Activated CD8-positive, alpha-beta T cell treated with anti-CD3 and anti-CD28 coated beads, Interleukin-2, amount 10 ng/mL, durations not matched to agents 7 days and 5 days (primary cell): ENCODE measurements around the gene HECTD1. TPM values are rescaled to one million over a fixed set of nuclear protein-coding genes. Genes with fewer than 3 reads are reported as not detected.
A peak's percentile ranks its signal among the peaks of the same experiment; 100 is the strongest.
"Not testable (repeated sequence)": the region's sequence is repeated elsewhere in the genome, so short reads cannot be mapped to it uniquely, and the experiment has no call there.

ENCODE experiments used
- ATAC-seq: fragments of 150-1000 bp; cut with Tn5 transposase; one replicate; pipeline ENCODE4 v1.10.0; 2021; ENCODE audit warnings: moderate library complexity
- CTCF ChIA-PET: fragments of 350-600 bp; sonication (Branson Sonifier 250); formaldehyde crosslinking; loops from one replicate; lab custom pipeline; 2021; ENCODE audit warnings: antibody characterized with exemption; lab: Charles Lee
- POLR2A ChIA-PET: fragments of 350-600 bp; sonication (Branson Sonifier 250); formaldehyde crosslinking; loops from one replicate; lab custom pipeline; 2021; ENCODE audit warnings: antibody characterized with exemption; lab: Charles Lee
- DNase-seq: peaks from one replicate; pipeline ENCODE4 v3.0.0-alpha.2; 2020
- H3K27ac Mint-ChIP-seq: one replicate; pipeline ENCODE4 v1.8.0; 2021; ENCODE audit warnings: mild to moderate bottlenecking, mixed read lengths
- H3K27me3 Mint-ChIP-seq: one replicate; pipeline ENCODE4 v1.8.0; 2021; ENCODE audit warnings: low read depth, mixed read lengths
- H3K36me3 Mint-ChIP-seq: one replicate; pipeline ENCODE4 v1.8.0; 2021; ENCODE audit warnings: low read depth, mixed read lengths
- H3K4me1 Mint-ChIP-seq: one replicate; pipeline ENCODE4 v1.8.0; 2021; ENCODE audit warnings: low read depth, mixed read lengths
- H3K4me3 Mint-ChIP-seq: one replicate; pipeline ENCODE4 v1.8.0; 2021; ENCODE audit warnings: mild to moderate bottlenecking, mixed read lengths
- H3K9me3 Mint-ChIP-seq: one replicate; pipeline ENCODE4 v1.8.0; 2022; ENCODE audit warnings: mixed read lengths; ENCODE audit not compliant: insufficient read depth
- total RNA-seq, 2 experiments: library from RNA; stranded (reverse); gene quantifications; one replicate each; pipeline ENCODE4 v1.2.3, GENCODE V29; 2021

HECTD1 gene
- total RNA-seq, 2 experiments from 2014 or later: 90.6 to 105 TPM

DNA sequence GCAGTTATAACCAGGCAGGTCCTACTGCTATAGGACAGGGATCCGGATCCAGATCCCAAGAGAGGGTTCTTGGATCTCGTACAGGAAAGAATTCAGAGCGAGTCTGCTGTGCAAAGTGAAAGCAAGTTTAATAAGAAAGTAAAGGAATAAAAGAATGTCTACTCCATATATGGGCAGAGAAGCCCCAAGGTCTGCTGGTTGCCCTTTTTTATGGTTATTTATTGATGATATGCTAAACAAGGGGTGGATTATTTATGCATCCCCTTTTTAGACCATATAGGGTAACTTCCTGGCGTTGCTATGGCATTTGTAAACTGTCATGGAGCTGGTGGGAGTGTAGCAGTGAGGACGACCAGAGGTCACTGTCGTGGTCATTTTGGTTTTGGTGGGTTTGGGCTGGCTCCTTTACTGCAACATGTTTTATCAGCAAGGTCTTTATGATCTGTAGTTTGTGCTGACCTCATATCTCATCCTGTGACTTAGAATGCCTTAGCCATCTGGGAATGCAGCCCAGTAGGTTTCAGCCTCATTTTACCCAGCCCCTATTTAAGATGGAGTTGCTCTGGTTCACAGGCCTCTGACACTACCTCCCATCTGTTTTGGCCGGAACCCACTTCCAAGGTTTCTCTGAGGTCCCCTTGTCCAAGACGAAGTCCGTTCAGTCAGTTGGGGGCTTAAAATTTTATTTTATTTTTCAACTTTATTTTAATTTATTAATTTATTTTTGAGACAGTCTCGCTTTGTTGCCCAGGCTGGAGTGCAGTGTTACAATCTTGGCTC lies 34.8 kb upstream of the HECTD1 start:
- ATAC-seq, H3K27ac Mint-ChIP-seq, H3K9me3 Mint-ChIP-seq, H3K27me3 Mint-ChIP-seq, CTCF ChIA-PET, H3K4me3 Mint-ChIP-seq, H3K36me3 Mint-ChIP-seq, POLR2A ChIA-PET: not testable (repeated sequence)
- peak; percentile 22 for DNase-seq
- H3K4me1 Mint-ChIP-seq: peaks cover 26% of the 10 kb centered on the region

DNA sequence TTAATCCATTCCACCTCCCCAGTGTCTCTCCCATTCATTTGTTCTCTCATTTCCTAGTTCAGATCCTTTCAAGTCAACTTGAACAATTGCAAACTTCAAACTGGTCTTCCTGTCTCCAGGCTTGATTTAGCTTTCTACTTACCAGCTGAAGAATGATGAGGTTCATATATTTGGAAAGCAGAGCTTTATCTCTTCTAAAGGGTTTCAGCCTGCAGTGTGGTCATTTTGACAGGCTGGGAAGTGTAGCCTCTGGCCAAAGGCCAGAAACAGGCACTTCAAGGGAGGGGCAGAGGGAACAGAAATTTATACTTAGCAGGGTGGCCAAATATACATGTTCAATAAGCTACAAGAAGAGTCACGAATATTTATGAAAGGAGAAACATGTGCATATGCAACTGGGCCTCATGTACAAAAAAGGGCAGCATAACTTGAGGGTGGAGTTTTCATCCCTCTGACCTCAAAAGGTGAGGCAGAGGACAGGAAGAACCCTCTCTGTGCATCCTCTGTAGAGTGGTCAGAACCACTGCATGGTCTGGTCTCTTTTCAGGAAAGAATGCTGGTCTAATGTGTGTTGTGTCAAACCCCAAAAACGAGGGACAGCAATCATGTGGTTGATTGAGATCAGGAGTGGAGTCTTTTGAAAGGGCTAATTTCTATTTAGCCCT lies 34.0 kb upstream of the HECTD1 start:
- Mint-ChIP-seq H3K36me3 (no peaks in the 10 kb centered on the region), H3K9me3 (no peaks in the 10 kb centered on the region), H3K4me1 (peaks cover 26% of the 10 kb centered on the region), H3K27ac (peak overlapping the region; percentile 2), H3K4me3 (no peak overlapping the region), H3K27me3 (no peaks in the 10 kb centered on the region)
- DNase-seq (no peak), ATAC-seq (no peak)
- POLR2A ChIA-PET: no interaction called here
- CTCF ChIA-PET: no interaction called here

DNA sequence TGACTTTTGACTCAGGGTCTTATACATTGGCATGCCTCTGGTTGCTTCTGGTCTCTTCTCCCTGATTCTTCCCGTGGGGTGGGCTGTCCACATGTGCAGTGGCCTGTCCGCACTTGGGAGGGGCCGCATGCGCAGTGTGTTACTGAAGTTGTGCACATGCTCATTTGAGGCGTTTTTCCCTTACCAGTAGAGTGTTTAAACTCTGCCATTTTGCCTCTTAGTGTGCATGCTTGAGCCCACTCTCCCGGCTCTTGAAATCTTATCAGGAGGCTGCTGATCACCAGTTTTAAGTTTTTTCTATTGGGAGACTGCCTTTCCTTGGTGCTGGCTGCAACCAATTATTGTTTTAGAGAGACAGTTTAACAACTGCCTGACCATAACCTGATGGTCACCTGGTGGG lies 32.1 kb upstream of the HECTD1 start:
- no peaks in the 10 kb centered on the region for H3K36me3 Mint-ChIP-seq
- no peak overlapping the region for H3K4me3 Mint-ChIP-seq
- H3K4me1 Mint-ChIP-seq: peaks cover 26% of the 10 kb centered on the region
- H3K9me3 Mint-ChIP-seq: no peaks in the 10 kb centered on the region
- H3K27me3 Mint-ChIP-seq: no peaks in the 10 kb centered on the region
- H3K27ac Mint-ChIP-seq: no peak overlapping the region
- CTCF ChIA-PET: no interaction called here
- DNase-seq (no peak), ATAC-seq (no peak)
- POLR2A ChIA-PET: no interaction called here

DNA sequence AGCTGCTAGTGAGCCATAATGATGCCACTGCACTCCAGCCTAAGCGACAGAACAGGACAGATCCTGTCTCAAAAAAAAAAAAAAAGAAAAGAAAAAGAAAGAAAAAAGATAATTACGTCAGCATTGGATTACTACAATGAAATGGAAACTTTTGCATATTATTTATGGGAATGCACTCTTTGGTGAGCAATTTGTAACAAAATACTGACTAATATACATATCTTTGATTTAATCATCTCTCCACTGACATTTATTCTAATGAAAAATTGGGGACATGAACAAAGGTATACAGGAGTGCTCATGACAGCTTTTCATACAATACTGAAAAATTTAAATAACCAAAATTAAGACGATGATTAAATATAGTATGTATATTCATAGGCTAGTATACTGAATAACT lies 27.9 kb upstream of the HECTD1 start:
- CTCF ChIA-PET: no interaction called here
- Mint-ChIP-seq H3K9me3 (no peaks in the 10 kb centered on the region), H3K36me3 (no peaks in the 10 kb centered on the region), H3K4me3 (no peak overlapping the region), H3K27me3 (no peaks in the 10 kb centered on the region), H3K4me1 (peaks cover 12% of the 10 kb centered on the region), H3K27ac (no peak overlapping the region)
- ATAC-seq (no peak), DNase-seq (no peak)
- POLR2A ChIA-PET: no interaction called here

DNA sequence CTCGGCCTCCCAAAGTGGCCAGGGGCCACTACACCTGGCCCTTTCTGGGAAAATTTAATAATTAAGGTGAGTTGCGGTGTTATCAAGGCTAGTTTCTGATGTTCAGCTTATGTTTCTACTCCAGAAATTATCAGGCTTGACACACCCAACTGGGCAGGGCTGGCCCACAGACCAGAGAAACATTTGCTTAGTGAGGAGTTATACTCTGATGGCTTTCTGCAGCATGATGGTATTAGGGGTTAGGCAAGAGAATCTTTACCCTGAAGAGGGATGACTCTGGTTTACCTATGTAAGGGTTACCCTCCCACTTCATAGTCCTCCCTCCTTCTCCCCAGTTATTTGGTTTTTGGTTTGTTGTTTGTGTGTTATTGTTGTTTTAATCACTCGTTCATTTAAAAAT lies 24.5 kb upstream of the HECTD1 start:
- CTCF ChIA-PET: no interaction called here

DNA sequence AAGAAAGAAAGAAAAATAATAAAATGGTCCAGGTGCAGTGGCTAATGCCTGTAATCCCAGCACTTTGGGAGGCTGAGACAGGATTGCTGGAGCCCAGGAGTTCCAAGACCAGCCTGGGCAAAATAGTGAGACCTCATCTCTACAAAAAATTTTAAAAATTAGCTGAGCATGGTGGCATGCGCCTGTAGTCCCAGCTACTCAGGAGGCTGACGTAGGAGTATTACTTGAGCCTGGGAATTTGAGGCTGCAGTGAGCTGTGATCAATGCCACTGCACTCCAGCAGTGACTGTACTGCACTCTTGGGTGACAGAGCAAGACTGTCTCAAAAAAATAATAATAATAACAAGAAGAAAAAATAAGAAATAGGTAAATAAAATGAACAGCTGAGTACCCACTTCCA lies 23.7 kb upstream of the HECTD1 start:
- H3K9me3 Mint-ChIP-seq, POLR2A ChIA-PET, DNase-seq, H3K4me1 Mint-ChIP-seq, H3K27me3 Mint-ChIP-seq, H3K36me3 Mint-ChIP-seq, CTCF ChIA-PET, H3K4me3 Mint-ChIP-seq, ATAC-seq, H3K27ac Mint-ChIP-seq: not testable (repeated sequence)

More for the DNA sequence above, 24.5 kb upstream of the HECTD1 start:
- Mint-ChIP-seq H3K36me3 (no peaks in the 10 kb centered on the region), H3K27me3 (peaks cover 5% of the 10 kb centered on the region), H3K9me3 (no peaks in the 10 kb centered on the region), H3K27ac (no peak overlapping the region), H3K4me3 (no peak overlapping the region), H3K4me1 (peaks cover 2% of the 10 kb centered on the region)
- POLR2A ChIA-PET: no interaction called here
- ATAC-seq (no peak), DNase-seq (no peak)

DNA sequence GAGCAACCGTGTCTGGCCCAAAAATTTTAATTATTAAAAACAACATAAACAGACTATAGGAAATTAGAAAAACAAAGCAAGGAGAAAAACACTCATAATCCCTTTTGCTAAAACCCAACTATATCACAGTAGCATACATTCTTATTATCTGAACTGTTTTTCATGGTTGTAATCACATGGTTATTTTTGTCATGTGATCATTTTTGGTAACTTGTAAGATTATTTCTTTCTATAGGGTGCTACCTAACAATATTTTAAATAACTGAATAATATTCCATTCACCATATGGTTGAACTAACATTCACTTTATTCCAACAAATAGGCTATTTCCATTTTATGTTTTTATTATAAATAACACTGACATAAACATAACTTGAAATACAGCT lies 23.0 kb upstream of the HECTD1 start:
- POLR2A ChIA-PET: interaction anchor here (2.3 kb wide), 1 partner anchor 23 kb away, joined by 11 read pairs; the partner anchor contains the start of gene HECTD1
- no peak for DNase-seq
- H3K9me3 Mint-ChIP-seq: no peaks in the 10 kb centered on the region
- ATAC-seq: no peak
- H3K4me1 Mint-ChIP-seq: peaks cover 2% of the 10 kb centered on the region
- CTCF ChIA-PET: no interaction called here
- H3K36me3 Mint-ChIP-seq: no peaks in the 10 kb centered on the region
- no peak overlapping the region for H3K27ac Mint-ChIP-seq
- H3K4me3 Mint-ChIP-seq: no peak overlapping the region
- peaks cover 5% of the 10 kb centered on the region for H3K27me3 Mint-ChIP-seq

DNA sequence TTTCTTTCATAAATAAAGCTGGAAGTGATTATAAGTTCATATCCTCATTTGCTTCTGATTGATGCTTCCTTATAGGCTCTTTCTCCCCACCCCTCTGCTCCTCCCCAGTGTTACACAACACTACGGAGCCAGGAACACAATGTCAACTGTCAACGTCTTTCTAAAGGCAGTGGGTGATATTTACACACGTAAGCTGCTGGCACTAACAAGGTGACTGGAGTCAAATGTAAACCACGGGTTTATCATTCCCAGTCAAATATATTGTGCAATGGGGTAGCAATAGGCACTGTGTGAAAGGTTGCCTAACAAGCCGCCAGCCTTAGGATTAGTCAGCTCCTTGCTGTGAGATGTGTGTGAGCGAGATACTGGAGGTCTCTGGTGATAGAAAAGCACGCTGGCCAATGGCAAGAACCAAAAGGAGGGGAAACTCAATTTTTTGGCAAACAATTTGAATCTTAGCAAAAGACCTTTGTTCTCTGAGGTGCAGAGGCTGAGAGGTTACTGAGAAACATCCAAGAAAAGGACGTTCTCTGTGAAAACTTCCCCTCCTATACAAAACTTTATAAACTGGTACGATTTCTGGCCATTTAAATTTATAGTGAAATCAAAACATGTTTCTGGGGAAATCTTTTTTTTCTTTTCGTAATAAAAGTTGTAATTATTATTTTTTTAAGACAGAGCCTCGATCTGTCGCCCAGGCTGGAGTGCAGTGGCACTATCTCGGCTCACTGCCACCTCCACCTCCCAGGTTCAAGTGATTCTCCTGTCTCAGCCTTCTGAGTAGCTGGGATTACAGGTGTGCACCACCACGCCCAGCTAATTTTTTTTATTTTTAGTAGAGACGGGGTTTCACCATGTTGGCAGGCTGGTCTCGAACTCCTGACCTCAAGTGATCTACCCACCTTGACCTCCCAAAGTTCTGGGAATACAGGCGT lies 22.3 kb upstream of the HECTD1 start:
- DNase-seq: no peak
- Mint-ChIP-seq H3K27ac (no peak overlapping the region), H3K4me1 (peaks cover 2% of the 10 kb centered on the region), H3K4me3 (no peak overlapping the region), H3K9me3 (no peaks in the 10 kb centered on the region), H3K27me3 (peaks cover 5% of the 10 kb centered on the region), H3K36me3 (no peaks in the 10 kb centered on the region)
- POLR2A ChIA-PET: interaction anchor here (2.3 kb wide), 1 partner anchor 23 kb away, joined by 11 read pairs; the partner anchor contains the start of gene HECTD1
- no peak for ATAC-seq
- CTCF ChIA-PET: no interaction called here

DNA sequence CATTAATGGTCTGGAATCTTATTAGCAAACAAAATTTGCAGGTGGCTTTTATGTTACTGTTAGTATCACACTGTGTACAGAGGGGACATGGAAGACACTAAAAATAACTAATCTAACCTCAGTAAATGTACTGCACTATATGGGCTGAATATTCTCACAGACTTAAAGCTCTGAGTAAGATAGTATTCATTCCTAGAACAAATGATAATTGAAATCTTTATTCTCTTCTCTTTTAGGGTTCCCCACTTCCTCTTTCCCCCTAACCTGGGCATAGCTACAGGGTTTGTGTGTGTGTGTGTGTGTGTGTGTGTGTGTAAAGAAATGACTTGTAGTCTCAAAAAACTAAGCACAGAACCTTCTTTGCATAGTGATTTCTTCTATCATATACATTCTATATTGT lies 21.4 kb upstream of the HECTD1 start:
- Mint-ChIP-seq H3K27me3 (peaks cover 5% of the 10 kb centered on the region), H3K4me1 (peaks cover 2% of the 10 kb centered on the region), H3K27ac (no peak overlapping the region), H3K9me3 (no peaks in the 10 kb centered on the region), H3K4me3 (no peak overlapping the region), H3K36me3 (no peaks in the 10 kb centered on the region)
- ChIA-PET CTCF (interaction anchor here (0.6 kb wide), 1 partner anchor 249 kb away, joined by 3 read pairs; no protein-coding TSS in a partner anchor), POLR2A (interaction anchor here (2.3 kb wide), 1 partner anchor 22 kb away, joined by 11 read pairs; the partner anchor contains the start of gene HECTD1)
- no peak for ATAC-seq
- DNase-seq: no peak

DNA sequence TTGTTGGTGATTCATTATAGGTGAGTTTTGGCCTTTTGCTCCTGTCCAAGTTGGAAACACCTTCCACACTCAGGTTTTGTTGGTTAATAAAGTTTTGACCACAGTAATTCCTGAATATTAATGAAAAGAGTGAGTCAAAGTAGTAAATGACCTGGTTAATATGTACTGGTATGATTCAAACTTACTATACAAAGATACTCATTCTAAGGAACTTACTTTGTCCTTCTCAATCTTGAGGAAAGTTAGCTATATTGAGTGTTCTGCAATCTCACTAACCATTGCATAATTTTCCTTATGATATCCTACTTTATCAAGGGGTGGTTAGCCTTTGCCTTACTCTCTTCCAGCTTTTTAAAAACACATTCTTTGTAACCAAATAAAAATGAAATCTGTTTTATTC lies 20.9 kb upstream of the HECTD1 start:
- H3K27ac Mint-ChIP-seq: no peak overlapping the region
- ATAC-seq (no peak), DNase-seq (no peak)
- H3K4me3 Mint-ChIP-seq: no peak overlapping the region
- ChIA-PET POLR2A (interaction anchor here (2.3 kb wide), 1 partner anchor 21 kb away, joined by 11 read pairs; the partner anchor contains the start of gene HECTD1), CTCF (interaction anchor here (0.6 kb wide), 1 partner anchor 249 kb away, joined by 3 read pairs; no protein-coding TSS in a partner anchor)
- H3K27me3 Mint-ChIP-seq: peaks cover 5% of the 10 kb centered on the region
- H3K36me3 Mint-ChIP-seq: no peaks in the 10 kb centered on the region
- H3K4me1 Mint-ChIP-seq: peaks cover 2% of the 10 kb centered on the region
- no peaks in the 10 kb centered on the region for H3K9me3 Mint-ChIP-seq

DNA sequence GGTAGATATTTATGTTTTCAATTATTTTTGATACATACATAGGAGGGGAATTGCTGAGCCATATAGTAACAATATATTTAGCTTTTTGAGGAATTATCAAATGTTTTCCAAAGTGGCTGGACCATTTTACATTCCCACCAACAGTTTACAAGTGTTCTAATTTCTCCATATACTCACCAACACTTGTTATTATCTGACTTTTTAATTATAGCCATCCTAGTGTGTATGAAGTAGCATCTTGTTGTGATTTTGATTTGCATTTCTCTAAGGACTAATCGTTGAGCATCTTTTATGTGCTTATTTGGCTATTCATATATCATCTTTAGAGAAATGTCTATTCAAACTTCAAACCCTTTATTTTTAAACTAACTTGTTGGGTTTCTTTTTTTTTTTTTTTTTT lies 17.2 kb upstream of the HECTD1 start:
- ATAC-seq (no peak), DNase-seq (no peak)
- CTCF ChIA-PET: no interaction called here
- H3K9me3 Mint-ChIP-seq: no peaks in the 10 kb centered on the region
- peaks cover 2% of the 10 kb centered on the region for H3K4me1 Mint-ChIP-seq
- no peak overlapping the region for H3K27ac Mint-ChIP-seq
- no peak overlapping the region for H3K4me3 Mint-ChIP-seq
- H3K27me3 Mint-ChIP-seq: peaks cover 2% of the 10 kb centered on the region
- no peaks in the 10 kb centered on the region for H3K36me3 Mint-ChIP-seq
- POLR2A ChIA-PET: no interaction called here
